Measurements from ENCODE around the gene PCDHGA4. TPM values are rescaled to one million over a fixed set of nuclear protein-coding genes. Genes with fewer than 3 reads are reported as not detected.

The PCDHGA4 gene
- total RNA-seq, 6 experiments from 2014 or later: 0.39 to 1.8 (median 0.73) TPM

- Histone ChIP-seq H3K27ac (no peak overlapping the region), H3K4me3 (no peak overlapping the region), H3K4me1 (no peaks in the 10 kb centered on the region), H3K36me3 (no peaks in the 10 kb centered on the region), H3K9me3 (peaks cover 0 to 13% (median 1%) of the 10 kb centered on the region in 4 donors), H3K27me3 (no peaks in the 10 kb centered on the region)
- no peak for TF ChIP-seq POLR2A (IDR thresholded peaks at IDR 0.05)
- TF ChIP-seq CTCF (IDR thresholded peaks at IDR 0.05): no peak
- DNase-seq (no peak), ATAC-seq (no peak)
- WGBS (ENCODE audit: insufficient coverage, low coverage, low lambda C conversion rate, missing lambda C conversion rate): 20% methylated on average over 17 of the region's 46 CpGs
- intact Hi-C loops (cut with DNase I): no loop called here
Measured at GRCh38 chr5:141366016-141366896, 11.4 kb downstream of the PCDHGA4 start.

GRCh38 chr5:141369994-141370848 is 15.4 kb downstream of the PCDHGA4 start, which contains the start of gene PCDHGB3:
Gene PCDHGB3 (plus strand): TSS chr5:141370242. CDS start chr5:141370395, 153 bp downstream.
- ATAC-seq: peak; percentile 75 to 86 (median 80)
- H3K36me3 ChIP-seq: no peaks in the 10 kb centered on the region
- H3K27ac ChIP-seq: no peak within 1 kb of the TSS
- no peak for DNase-seq
- WGBS (ENCODE audit: insufficient coverage, low coverage, low lambda C conversion rate, missing lambda C conversion rate): 17% methylated on average over 30 of the region's 32 CpGs
- H3K27me3 ChIP-seq: no peaks in the 10 kb centered on the region
- intact Hi-C loops (cut with DNase I): no loop called here
- peaks cover 0 to 13% (median 4%) of the 10 kb centered on the region in 4 donors for H3K9me3 ChIP-seq
- no peaks in the 10 kb centered on the region for H3K4me1 ChIP-seq
- TF ChIP-seq CTCF (IDR thresholded peaks at IDR 0.05): peak in 3 of 4 donors; percentile 8 to 24 (median 17)
- TF ChIP-seq POLR2A (IDR thresholded peaks at IDR 0.05): no peak
- peak within 1 kb of the TSS in 2 of 3 donors; percentile 7 to 30 for H3K4me3 ChIP-seq

GRCh38 chr5:141371572-141372475 is 17.0 kb downstream of the PCDHGA4 start:
- no peak for TF ChIP-seq POLR2A (IDR thresholded peaks at IDR 0.05)
- TF ChIP-seq CTCF (IDR thresholded peaks at IDR 0.05): no peak
- whole genome bisulfite sequencing (ENCODE audit: insufficient coverage, low coverage, low lambda C conversion rate, missing lambda C conversion rate): 34% methylated on average over 16 of the region's 69 CpGs
- ATAC-seq (no peak), DNase-seq (no peak)
- H3K4me3 ChIP-seq: no peak overlapping the region
- intact Hi-C loops (cut with DNase I): no loop called here
- no peaks in the 10 kb centered on the region for H3K27me3 ChIP-seq
- no peaks in the 10 kb centered on the region for H3K36me3 ChIP-seq
- H3K9me3 ChIP-seq: peaks cover 0 to 10% (median 6%) of the 10 kb centered on the region in 4 donors
- no peaks in the 10 kb centered on the region for H3K4me1 ChIP-seq
- H3K27ac ChIP-seq: no peak overlapping the region

Data from right lobe of liver (tissue), 6 donors.